ENCODE data around the gene MEX3B. TPM values are rescaled to one million over a fixed set of nuclear protein-coding genes. Genes with fewer than 3 reads are reported as not detected.

MEX3B gene
- total RNA-seq, 1 experiment from 2014 or later = 11.0 TPM

DNA sequence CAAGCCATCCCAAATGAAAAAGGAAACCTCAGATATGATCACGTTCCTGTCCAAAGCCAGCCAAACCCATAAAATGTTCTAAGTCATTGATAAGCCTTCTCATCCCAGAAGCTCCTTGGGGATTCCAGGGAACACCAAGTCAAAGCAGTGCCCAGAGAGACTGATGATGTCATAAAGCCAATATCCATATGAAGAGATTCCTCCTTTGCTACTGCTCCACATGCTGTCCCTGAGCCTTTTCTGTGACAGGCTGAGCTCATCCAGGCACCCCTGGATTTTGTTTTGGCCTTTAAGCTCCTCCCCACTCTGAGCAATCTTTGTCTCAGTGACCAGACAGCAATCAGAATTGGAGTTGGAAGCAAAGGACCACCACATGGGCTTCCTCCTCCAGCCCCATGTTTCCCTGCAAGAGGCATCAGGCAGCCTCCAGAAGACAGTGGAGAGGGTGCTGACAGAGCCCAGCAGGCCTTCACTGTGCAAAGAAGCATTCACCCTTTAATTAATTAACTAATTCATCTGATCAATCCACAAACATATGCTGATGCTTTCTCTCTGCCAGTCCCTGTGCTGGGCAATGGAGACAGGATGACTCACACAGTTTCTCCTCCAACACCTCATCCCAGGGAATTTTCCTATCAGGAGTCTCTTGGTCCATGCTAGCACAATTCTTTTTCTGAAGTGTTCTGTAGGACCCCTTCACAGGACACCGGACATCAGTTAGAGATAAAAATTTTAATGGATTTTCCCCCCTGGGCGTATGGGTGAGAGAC lies 25.0 kb downstream of the MEX3B start:
- Histone ChIP-seq H2BK20ac (ENCODE audit: low read depth, low read length, poor library complexity, severe bottlenecking) (no peak overlapping the region), H3K9ac (ENCODE audit: extremely low read depth, insufficient read length, low read length) (no peak overlapping the region), H3K18ac (ENCODE audit: insufficient read length, low read depth, low read length) (no peak overlapping the region), H3K27ac (ENCODE audit: insufficient read length, low read depth, low read length) (no peak overlapping the region), H3K4ac (ENCODE audit: low read depth, low read length) (no peak overlapping the region), H3K4me1 (ENCODE audit: insufficient read depth, low read length) (0 out of 2 replicates have a peak, but pooled peaks cover 7% of the 10 kb centered on the region), H3K9me3 (ENCODE audit: control insufficient read depth, low read depth, low read length) (no peaks in the 10 kb centered on the region), H3K23ac (ENCODE audit: insufficient read length, low read depth, low read length) (no peak overlapping the region), H4K8ac (replicated peaks; ENCODE audit: insufficient read length, low read depth, low read length) (no peak overlapping the region), H4K5ac (ENCODE audit: insufficient read length, low read depth, low read length) (no peak overlapping the region), H3T11ph (ENCODE audit: low read length) (no peak overlapping the region), H3K23me2 (ENCODE audit: insufficient read length, low read depth, low read length, poor library complexity, severe bottlenecking) (no peaks in the 10 kb centered on the region), H2BK5ac (ENCODE audit: insufficient read length, low read length) (no peak overlapping the region), H2BK12ac (ENCODE audit: insufficient read length, low read depth, low read length) (no peak overlapping the region), H3K4me2 (ENCODE audit: insufficient read depth, insufficient read length, low read length) (no peak overlapping the region), H2BK15ac (ENCODE audit: low read depth, low read length) (no peak overlapping the region), H2AFZ (ENCODE audit: low read length) (no peak overlapping the region), H3K27me3 (ENCODE audit: insufficient read depth, low read length) (no peaks in the 10 kb centered on the region), H4K20me1 (ENCODE audit: control insufficient read depth, insufficient read depth, insufficient read length) (no peaks in the 10 kb centered on the region), H2BK120ac (ENCODE audit: low read depth, low read length, poor library complexity, severe bottlenecking) (no peak overlapping the region), H3K14ac (ENCODE audit: insufficient read depth, low read length) (no peak overlapping the region), H4K91ac (ENCODE audit: insufficient read length, low read depth, low read length) (no peak overlapping the region), H3K56ac (ENCODE audit: insufficient read length, low read depth, low read length) (no peak overlapping the region), H3K79me2 (ENCODE audit: insufficient read depth, low read length) (no peaks in the 10 kb centered on the region), H3K79me1 (ENCODE audit: insufficient read depth, low read depth, low read length, poor library complexity, severe bottlenecking) (no peaks in the 10 kb centered on the region), H2AK5ac (ENCODE audit: insufficient read length, low read length) (no peak overlapping the region)
- TF ChIP-seq, protein P1, sequence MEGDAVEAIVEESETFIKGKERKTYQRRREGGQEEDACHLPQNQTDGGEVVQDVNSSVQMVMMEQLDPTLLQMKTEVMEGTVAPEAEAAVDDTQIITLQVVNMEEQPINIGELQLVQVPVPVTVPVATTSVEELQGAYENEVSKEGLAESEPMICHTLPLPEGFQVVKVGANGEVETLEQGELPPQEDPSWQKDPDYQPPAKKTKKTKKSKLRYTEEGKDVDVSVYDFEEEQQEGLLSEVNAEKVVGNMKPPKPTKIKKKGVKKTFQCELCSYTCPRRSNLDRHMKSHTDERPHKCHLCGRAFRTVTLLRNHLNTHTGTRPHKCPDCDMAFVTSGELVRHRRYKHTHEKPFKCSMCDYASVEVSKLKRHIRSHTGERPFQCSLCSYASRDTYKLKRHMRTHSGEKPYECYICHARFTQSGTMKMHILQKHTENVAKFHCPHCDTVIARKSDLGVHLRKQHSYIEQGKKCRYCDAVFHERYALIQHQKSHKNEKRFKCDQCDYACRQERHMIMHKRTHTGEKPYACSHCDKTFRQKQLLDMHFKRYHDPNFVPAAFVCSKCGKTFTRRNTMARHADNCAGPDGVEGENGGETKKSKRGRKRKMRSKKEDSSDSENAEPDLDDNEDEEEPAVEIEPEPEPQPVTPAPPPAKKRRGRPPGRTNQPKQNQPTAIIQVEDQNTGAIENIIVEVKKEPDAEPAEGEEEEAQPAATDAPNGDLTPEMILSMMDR (conservative IDR thresholded peaks at IDR 0.05) = no peak
- no peaks in the 10 kb centered on the region; a peak in 1 of 5 replicates for H3K9me3 Mint-ChIP-seq
- no peak overlapping the region for H3K4me3 Mint-ChIP-seq
- H3K27me3 Mint-ChIP-seq (ENCODE audit: low read depth) = peaks cover 6% of the 10 kb centered on the region; the same call in 1 of the 2 replicates
- peaks cover 7 to 10% of the 10 kb centered on the region in 2 experiments for H3K4me1 Mint-ChIP-seq
- no CpG with 5 or more reads among the region's 3 CpGs for WGBS (ENCODE audit: extremely low coverage, insufficient read length, low lambda C conversion rate)
- no peaks in the 10 kb centered on the region for H3K36me3 Mint-ChIP-seq (ENCODE audit: insufficient read depth in 1 of 3, low read depth in 3 of 3)
- no peak overlapping the region for H3K27ac Mint-ChIP-seq
- DNase-seq = no peak

All from H9 (cell line).